NCI-H1105 treated with DMSO at 0.1 percent for 48 hours (cell line): Measurements from ENCODE around the gene SLC27A5.
"Not testable (repeated sequence)": the region's sequence is repeated elsewhere in the genome, so short reads cannot be mapped to it uniquely, and the experiment has no call there.

Experiments
- DNase-seq: peaks from one replicate; lab custom pipeline; 2025; lab: John Stamatoyannopoulos, UW

SLC27A5 gene

GRCh38 chr19:58550362-58551122 lies 38.8 kb upstream of the SLC27A5 start:
- DNase-seq: no peak

- no peak for DNase-seq
Measured at GRCh38 chr19:58549664-58550361, 38.0 kb upstream of the SLC27A5 start.

- no peak for DNase-seq
Measured at GRCh38 chr19:58548859-58549663, 37.3 kb upstream of the SLC27A5 start.

- no peak for DNase-seq
Measured at GRCh38 chr19:58547323-58548312, 35.8 kb upstream of the SLC27A5 start.

DNA sequence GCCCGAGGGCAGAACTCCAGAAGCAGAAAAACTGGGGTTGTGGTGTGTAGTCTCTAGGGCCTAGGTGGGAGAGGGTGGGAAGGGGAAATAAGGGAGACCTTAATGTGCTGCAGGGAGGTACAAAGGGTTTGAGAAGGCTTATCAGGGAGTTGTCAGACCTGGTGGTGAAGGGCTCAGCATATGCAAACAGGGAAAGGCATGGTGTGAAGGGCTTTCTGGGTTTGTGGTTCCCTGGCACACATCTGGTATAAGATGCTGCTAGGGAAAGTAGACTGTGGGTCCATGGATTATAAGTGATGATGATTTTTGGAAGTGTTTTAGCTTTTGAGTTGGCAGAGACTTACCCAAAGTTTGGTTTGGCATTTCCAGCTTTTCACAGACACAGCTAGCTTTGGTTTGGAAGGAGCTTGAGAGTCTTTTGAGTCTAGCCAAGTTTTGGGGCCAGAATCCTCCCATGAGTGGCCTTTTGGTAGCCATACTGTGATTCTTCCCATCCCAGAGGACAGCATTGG lies 34.3 kb upstream of the SLC27A5 start:
- DNase-seq: no peak

- no peak for DNase-seq
Measured at GRCh38 chr19:58545286-58546018, 33.7 kb upstream of the SLC27A5 start.

DNA sequence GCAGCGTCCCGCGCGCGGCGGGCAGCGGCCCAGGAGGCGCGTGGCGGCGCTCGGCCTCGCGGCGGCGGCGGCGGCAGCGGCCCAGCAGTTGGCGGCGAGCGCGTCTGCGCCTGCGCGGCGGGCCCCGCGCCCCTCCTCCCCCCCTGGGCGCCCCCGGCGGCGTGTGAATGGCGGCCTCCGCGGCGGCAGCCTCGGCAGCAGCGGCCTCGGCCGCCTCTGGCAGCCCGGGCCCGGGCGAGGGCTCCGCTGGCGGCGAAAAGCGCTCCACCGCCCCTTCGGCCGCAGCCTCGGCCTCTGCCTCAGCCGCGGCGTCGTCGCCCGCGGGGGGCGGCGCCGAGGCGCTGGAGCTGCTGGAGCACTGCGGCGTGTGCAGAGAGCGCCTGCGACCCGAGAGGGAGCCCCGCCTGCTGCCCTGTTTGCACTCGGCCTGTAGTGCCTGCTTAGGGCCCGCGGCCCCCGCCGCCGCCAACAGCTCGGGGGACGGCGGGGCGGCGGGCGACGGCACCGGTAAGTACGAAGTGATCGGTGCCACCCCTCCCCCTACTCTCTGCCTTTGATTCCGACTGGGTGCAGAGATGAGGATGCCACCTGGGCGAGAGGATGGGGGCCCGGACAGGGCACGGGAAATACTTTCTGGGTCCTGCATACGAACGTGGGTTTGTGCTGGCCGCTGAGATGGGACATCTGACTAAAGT lies 32.9 kb upstream of the SLC27A5 start:
- DNase-seq: no peak

DNA sequence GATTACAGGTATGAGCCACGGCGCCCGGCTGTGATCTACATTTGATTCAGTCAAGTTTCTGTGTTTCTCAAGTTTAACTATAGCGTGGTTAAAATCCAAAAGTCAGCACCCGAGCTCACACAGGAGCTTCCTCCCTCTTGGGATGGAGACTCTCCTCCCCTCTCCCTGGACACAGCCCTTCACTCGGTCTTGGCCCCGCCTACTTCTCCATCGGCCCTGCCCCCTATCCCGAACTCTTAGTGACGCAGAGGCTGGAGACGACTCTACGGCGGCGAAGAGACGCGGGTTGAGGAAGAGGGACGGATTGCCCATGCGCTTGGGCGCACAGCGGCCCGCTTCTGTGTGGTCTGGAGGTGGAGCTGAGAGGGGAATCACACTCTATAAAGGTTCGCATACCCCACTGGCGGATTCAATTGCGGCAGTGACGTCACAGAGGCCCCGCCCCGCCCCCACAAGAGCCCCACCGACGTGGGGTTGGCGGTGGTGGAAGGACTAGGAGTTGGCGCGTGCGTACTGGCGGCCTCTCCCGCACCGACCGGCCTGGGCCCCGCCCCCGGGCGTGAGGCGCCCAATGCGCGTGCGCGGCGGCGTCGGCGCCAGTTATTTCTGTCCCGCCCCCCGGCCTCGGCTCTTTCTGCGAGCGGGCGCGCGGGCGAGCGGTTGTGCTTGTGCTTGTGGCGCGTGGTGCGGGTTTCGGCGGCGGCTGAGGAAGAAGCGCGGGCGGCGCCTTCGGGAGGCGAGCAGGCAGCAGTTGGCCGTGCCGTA lies 32.2 kb upstream of the SLC27A5 start, which contains the start of gene TRIM28:
TRIM28 (plus strand) TSS at position 239 of the 765 bp plus-strand sequence. CDS start 694 bp downstream, outside the sequence.
- no peak for DNase-seq

DNA sequence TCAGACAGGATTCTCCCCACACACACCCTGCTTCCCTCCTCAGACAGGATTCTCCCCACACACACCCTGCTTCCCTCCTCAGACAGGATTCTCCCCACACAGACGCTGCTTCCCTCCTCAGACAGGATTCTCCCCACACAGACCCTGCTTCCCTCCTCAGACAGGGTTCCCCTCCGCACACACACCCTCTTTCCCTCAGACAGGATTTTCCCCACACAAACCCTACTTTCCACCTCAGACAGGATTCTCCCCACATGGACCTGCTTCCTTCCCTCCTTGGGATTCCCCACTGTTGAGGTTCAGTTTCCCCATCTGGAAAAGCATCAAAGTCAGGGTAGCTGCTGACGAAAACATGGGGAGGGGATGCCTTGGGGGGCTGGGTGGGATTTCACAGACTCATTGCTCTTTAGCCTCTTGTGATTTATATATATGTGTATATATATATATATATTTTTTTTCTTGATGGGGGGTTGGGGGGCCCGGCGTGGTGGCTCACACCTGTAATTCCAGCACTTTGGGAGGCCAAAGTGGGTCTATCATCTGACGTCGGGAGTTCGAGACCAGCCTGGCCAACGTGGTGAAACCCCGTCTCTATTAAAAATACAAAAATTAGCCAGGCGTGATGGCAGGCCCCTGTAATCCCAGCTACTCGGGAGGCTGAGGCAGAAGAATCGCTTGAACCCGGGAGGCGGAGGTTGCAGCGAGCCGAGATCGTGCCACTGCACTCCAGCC lies 31.0 kb upstream of the SLC27A5 start:
- not testable (repeated sequence) for DNase-seq

DNA sequence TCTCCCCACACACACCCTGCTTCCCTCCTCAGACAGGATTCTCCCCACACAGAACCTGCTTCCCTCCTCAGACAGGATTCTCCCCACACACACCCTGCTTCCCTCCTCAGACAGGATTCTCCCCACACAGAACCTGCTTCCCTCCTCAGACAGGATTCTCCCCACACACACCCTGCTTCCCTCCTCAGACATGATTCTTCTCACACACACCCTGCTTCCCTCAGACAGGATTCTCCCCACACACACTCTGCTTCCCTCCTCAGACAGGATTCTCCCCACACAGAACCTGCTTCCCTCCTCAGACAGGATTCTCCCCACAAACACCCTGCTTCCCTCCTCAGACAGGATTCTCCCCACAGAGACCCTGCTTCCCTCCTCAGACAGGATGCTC lies 27.4 kb upstream of the SLC27A5 start:
- not testable (repeated sequence) for DNase-seq

DNA sequence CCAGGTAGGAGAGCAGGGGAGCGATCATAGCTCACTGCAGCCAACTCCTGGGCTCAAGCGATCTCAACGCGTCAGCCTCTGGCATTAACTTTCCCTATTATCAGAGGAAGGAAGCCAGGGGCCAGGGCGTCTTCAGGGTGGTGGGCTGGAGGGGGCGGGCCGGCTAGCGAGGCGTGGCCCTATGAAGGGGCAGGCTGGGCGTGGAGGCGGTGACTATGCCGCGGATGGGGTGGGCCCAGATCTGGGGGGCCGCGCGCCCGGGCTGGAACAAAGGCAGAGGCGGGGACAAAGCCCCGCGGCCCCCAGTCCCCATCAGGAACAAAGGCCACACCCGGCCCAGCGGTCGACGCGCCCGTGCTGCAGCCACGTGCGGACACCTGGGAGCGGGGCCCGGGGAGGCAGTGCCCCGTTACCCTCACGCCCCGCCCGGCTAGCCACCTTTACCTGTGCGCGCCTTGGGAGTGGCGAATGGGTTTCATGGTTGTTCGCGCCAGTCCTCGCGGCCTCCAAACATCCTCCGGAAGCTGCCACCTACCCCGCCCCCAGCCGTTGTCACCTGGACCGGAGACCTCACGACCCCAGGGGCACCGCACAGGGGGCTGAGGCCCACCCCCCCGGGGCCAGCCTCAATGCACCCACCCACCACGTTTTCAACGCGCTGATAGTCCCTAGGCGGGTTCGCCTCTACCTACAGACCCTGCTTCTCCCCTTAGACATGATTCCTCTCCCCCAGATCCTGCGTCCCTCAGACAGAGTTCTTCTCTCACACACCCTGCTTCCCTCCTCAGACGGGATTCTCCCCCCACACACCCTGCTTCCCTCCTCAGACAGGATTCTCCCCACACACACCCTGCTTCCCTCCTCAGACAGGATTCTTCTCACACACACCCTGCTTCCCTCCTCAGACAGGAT lies 26.7 kb upstream of the SLC27A5 start:
- no peak for DNase-seq

GRCh38 chr19:58536852-58537798 lies 25.3 kb upstream of the SLC27A5 start:
- no peak for DNase-seq

DNA sequence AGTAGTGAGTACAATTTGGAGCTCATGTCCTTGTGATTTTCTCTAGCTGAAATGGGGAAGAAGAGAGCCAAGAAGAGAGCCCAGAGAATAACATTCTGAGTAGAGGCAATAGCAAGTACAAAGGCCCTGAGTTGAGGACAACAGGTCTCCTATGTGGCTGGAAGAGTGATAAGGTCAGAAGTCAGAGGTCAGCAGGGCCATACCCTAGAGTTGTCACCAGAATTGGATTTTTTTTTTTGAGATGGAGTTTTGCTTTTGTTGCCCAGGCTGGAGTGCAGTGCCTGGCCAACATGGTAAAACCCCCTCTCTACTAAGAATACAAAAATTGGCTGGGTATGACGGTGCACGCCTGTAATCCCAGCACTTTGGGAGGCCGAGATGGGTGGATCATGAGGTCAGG lies 24.1 kb upstream of the SLC27A5 start:
- no peak for DNase-seq

- no peak for DNase-seq
Measured at GRCh38 chr19:58531034-58531840, 19.4 kb upstream of the SLC27A5 start.

- DNase-seq: no peak
Measured at GRCh38 chr19:58529405-58529804, 17.6 kb upstream of the SLC27A5 start.
